ENCODE data around the gene PASK. TPM values are rescaled to one million over a fixed set of nuclear protein-coding genes. Genes with fewer than 3 reads are reported as not detected.
A peak's percentile ranks its signal among the peaks of the same experiment; 100 is the strongest.
"Not testable (repeated sequence)": the region's sequence is repeated elsewhere in the genome, so short reads cannot be mapped to it uniquely, and the experiment has no call there.

PASK gene
- 43.6 TPM for polyA plus RNA-seq (2012; ENCODE audit: insufficient read depth, insufficient read length)

DNA sequence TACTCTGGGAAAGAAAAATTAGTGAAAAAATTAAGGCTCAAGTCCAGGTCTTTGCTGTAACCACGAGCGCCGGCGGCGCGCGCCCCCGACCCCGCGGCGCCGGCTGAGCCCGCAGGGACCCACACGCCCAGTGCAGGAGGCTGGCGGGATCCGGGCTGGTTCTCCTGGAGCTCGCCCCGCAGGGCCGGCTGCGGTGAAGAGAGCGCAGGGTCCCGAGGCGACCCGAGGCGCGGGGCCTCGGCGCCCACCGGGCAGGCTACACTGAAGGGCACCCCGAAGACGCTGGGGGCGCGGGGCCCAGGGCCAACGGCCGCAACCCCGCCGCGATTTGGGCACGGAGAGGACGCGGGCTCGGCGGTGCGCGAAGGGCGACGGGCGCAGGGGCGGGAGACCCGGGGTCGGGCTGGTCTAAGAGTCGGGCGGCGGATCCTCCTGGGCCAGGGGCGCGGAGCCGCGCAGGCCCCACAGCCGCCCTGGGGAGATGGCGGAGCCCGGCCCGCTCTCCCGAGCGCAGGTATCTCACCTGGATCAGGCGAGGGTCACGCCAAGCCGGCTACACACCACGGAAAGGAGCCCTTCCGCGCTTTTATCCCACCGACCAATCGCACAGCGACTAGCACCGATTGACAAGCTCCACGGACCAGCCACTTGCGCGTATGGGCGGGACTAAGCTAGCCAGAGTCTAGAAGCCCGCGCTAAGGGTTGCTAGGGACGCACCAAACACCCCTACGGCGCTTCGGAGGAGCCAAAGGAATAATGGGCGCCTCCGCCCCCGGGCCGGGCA is at the start of gene PASK:
Gene PASK, minus strand, starts transcription at position 582 of the 784 bp plus-strand sequence. CDS start 6,440 bp downstream, outside the sequence.
- DNase-seq (ENCODE audit: low read depth, low spot score) = peak; percentile 95
- peak within 1 kb of the TSS; percentile 88 for H3K4me3 ChIP-seq (ENCODE audit: low read length)

DNA sequence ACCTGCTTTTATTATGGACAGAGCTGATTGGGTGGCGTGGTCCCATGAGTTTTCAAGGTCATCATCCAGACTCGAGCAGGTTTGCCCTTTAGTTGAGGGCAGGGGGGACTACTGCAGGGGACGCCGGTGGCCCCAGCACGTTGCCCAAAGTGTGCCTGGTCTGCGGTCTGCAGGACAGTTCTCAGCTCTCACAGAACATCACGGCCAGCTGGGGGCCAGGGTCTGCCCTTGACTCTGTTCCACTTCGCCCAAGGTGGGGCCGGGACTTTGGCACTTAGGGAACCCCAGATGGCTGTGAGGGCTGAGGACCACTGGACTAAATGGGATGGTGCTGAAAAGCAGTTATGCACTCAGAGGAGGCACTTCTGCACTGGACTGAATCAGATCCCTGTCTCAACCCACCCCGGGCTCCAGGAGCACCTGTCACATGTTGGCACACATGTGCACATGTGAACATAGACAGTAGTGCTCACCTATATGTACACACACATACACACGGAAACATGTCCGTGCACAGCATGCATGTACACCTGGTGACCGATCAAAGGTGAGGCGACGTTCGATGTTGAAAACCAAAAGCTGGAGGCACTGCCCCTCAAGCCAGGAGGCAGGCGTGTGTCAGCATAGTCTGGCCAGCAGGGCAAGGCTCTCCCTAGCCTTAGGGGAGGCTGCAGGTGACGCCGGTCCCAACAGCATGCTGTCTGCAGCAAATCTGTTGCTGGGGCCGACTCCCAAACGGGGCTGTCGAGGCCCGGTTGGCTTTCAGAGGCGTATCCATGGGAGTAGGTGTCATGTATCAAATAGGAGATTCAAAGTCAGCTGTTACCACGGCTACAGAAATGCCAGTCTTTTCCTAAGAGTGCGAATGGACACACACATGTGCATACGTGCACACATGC is 49.4 kb upstream of the PASK start:
- H3K4me3 ChIP-seq (ENCODE audit: low read length) = no peak overlapping the region
- no peak for DNase-seq (ENCODE audit: low read depth, low spot score)

DNA sequence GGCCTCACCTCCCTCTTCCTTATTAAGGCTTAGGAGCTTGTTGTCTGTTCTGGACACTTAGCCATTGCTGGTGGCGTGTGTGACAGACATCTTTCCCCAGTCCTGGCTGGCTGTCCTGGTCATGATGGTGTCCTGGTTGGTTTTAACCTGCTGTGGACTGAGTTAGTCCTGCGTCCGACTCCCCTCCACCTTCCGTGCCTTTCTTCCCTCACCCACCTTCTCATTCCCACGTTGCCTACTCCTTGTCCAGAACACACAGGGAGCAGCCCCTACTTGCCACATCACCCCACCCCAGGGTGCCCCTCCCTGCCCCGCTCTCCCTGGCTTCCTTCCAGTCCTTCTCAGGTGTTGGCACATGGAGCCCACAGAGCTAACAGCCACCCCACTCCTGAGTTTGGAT is 48.7 kb upstream of the PASK start:
- DNase-seq (ENCODE audit: low read depth, low spot score) = no peak
- no peak overlapping the region for H3K4me3 ChIP-seq (ENCODE audit: low read length)

DNA sequence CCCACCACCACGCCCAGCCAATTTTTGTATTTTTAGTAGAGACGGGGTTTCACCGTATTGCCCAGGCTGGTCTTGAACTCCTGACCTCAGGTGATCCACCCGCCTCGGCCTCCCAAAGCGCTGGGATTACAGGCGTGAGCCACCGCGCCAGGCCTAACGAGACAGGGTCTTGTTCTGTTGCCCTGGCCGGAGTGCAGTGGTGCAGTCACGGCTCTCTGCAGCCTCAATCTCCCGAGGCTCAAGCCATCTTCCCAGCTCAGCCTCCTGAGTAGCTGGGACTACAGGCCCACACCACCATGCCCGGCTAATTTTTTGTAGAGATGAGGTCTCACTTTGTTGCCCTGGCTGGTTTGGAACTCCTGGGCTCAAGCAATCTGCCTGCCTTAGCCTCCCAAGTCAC is 48.0 kb upstream of the PASK start:
- not testable (repeated sequence) for H3K4me3 ChIP-seq (ENCODE audit: low read length); DNase-seq (ENCODE audit: low read depth, low spot score)

GRCh38 chr2:241195506-241196130 is 46.3 kb upstream of the PASK start:
- no peak for DNase-seq (ENCODE audit: low read depth, low spot score)
- no peak overlapping the region for H3K4me3 ChIP-seq (ENCODE audit: low read length)

GRCh38 chr2:241194811-241195210 is 45.5 kb upstream of the PASK start:
- DNase-seq (ENCODE audit: low read depth, low spot score) = no peak

GRCh38 chr2:241193271-241193670 is 44.0 kb upstream of the PASK start:
- DNase-seq (ENCODE audit: low read depth, low spot score) = no peak
- no peak overlapping the region for H3K4me3 ChIP-seq (ENCODE audit: low read length)

More at GRCh38 chr2:241194811-241195210, 45.5 kb upstream of the PASK start:
- H3K4me3 ChIP-seq (ENCODE audit: low read length) = no peak overlapping the region

DNA sequence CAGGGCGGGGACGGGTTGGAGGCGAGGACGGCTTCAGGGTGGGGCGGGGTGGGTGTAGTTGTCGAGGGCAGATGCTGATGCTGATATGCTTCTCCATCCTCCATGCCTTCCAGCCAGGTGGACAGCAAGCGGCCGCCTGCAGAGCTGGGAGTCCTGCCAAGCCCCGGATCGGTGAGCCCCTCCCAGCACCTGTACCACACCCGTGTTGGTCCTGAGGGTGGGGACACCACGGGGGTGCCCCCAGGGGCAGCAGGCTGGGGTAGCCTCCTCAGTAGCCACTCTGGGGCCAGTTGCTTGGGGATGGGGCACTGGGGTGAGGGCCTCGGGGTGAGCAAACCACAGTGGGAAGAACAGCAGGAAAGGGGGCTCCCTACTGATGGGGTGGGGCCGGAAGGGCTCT is 41.8 kb upstream of the PASK start:
- DNase-seq (ENCODE audit: low read depth, low spot score) = no peak

GRCh38 chr2:241190291-241190981 is 41.2 kb upstream of the PASK start:
- H3K4me3 ChIP-seq (ENCODE audit: low read length) = no peak overlapping the region
- no peak for DNase-seq (ENCODE audit: low read depth, low spot score)

More for the DNA sequence above, 41.8 kb upstream of the PASK start:
- no peak overlapping the region for H3K4me3 ChIP-seq (ENCODE audit: low read length)

GRCh38 chr2:241189856-241190201 is 40.6 kb upstream of the PASK start:
- no peak for DNase-seq (ENCODE audit: low read depth, low spot score)

DNA sequence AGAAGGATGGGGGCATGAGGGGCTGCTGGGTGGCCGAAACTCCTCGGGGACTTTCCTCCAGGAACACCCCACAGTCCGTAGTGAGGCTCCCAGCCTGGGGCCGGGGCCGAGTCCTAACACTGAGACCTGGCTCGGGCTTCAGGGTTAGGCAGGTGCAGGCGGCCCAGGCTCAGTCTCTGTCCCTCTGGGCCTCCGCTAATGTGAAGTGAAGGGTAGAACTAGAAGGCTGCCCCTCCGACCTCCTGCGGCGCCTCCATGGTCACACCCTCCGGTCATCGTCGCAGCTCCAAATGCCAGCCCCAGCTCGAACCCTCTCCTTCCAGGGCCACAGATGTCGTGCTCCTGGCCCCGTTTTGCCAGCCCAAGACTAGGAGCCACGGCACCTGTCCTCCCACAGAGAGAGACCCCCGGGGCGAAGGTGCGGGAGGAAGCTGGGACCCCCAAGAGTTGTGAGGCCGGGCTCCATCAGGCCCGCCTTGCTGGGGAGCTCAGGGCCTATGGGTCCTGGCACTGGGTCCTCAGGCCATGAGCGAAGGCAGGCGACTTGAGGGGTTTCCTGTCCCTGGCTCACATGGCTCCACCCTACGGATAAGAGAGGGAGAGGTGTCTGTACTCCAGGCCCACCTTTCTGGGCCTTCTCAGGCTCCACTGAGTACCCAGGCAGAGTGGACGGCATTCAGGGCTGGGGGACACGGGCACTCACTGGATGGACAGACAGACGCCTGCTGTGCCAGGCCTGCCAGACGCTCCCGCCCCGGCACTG is 40.0 kb upstream of the PASK start:
- no peak overlapping the region for H3K4me3 ChIP-seq (ENCODE audit: low read length)
- DNase-seq (ENCODE audit: low read depth, low spot score) = no peak

More at GRCh38 chr2:241189856-241190201, 40.6 kb upstream of the PASK start:
- no peak overlapping the region for H3K4me3 ChIP-seq (ENCODE audit: low read length)

- DNase-seq (ENCODE audit: low read depth, low spot score) = no peak
- H3K4me3 ChIP-seq (ENCODE audit: low read length) = no peak within 1 kb of the TSS
Observed at GRCh38 chr2:241188361-241189092, 39.3 kb upstream of the PASK start, which contains the start of gene ANO7. TSS of gene ANO7 (plus strand) at chr2:241188677. CDS start at chr2:241190064, 1,387 bp downstream.

- H3K4me3 ChIP-seq (ENCODE audit: low read length) = no peak overlapping the region
- DNase-seq (ENCODE audit: low read depth, low spot score) = no peak
Observed at GRCh38 chr2:241187918-241188234, 38.6 kb upstream of the PASK start.

DNA sequence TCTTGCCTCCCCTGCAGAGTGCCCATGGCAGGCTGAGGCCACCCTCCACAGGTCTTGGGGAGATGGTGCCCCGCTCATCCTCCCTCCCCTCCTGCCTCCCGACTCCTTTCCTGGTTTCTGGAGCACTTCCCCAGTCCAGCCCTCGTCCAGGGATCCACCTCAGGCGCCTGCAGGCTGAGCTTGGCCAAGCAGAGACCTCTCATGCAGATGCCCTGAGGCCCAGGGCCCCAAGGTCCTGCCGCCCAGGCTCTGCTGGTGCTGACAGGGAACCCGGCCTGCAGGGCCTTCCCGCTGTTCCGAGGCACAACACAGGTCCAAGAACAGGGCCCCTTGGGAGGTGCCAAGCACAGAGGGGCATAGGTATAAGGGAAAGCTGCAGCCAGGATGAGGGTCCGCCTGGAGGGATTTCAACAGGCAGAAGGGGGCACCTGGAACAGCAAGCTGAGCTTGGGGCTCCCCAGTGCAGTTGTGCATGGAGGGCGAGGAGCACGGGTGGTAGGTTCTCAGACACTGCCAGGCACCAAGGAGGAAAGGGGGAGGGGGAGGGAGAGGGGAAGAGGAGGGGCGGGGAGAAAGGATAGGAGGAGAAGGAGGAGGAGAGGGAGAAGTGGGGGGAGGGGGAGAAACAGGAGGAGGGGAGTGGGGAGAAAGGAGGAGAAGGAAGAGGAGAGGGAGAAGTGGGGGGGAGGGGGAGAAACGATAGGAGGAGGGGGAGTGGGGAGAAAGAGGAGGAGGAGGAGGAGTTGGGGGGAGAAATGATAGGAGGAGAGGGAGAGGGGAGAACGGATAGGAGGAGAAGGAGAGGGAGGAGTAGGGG is 38.0 kb upstream of the PASK start:
- DNase-seq (ENCODE audit: low read depth, low spot score) = no peak
- no peak overlapping the region for H3K4me3 ChIP-seq (ENCODE audit: low read length)

- H3K4me3 ChIP-seq (ENCODE audit: low read length) = no peak overlapping the region
- DNase-seq (ENCODE audit: low read depth, low spot score) = no peak
Observed at GRCh38 chr2:241185961-241186360, 36.7 kb upstream of the PASK start.

GRCh38 chr2:241184901-241185300 is 35.6 kb upstream of the PASK start:
- DNase-seq (ENCODE audit: low read depth, low spot score) = no peak
- H3K4me3 ChIP-seq (ENCODE audit: low read length) = no peak overlapping the region

- no peak overlapping the region for H3K4me3 ChIP-seq (ENCODE audit: low read length)
- no peak for DNase-seq (ENCODE audit: low read depth, low spot score)
Observed at GRCh38 chr2:241183221-241183620, 33.9 kb upstream of the PASK start.

Data from Jurkat, Clone E6-1 (cell line).